Measurements from ENCODE around the gene ATP8B3. TPM values are rescaled to one million over a fixed set of nuclear protein-coding genes. Genes with fewer than 3 reads are reported as not detected.

The ATP8B3 gene
- total and polyA plus RNA-seq, 9 of the 15 experiments (the other 6 are each of a cell fraction or from before 2014, with no cell fraction given), result 1.2 to 12.3 (median 3.8) TPM

GRCh38 chr19:1853295-1854038 is 41.4 kb upstream of the ATP8B3 start (continued):
- TF ChIP-seq TFE3 (CRISPR knock-in tag; IDR thresholded peaks at IDR 0.05) (peak; percentile 100), NFE2 (IDR thresholded peaks at IDR 0.05; ENCODE audit: low read depth) (no peak), FOS (IDR thresholded peaks at IDR 0.05; ENCODE audit: extremely low read depth, insufficient read length) (no peak), SFPQ (IDR thresholded peaks at IDR 0.05; ENCODE audit: low read depth, low read length) (no peak), RERE (CRISPR knock-in tag; IDR thresholded peaks at IDR 0.05; ENCODE audit: borderline replicate concordance) (no peak), MBD2 (IDR thresholded peaks at IDR 0.05; ENCODE audit: borderline replicate concordance, low read depth) (0 out of 2 replicates have a peak, but pooled peaks have one; percentile 12), ZFPM2 (CRISPR knock-in tag; IDR thresholded peaks at IDR 0.05) (peak; percentile 65; the same call in 1 of the 2 replicates), ZNF395 (CRISPR knock-in tag; IDR thresholded peaks at IDR 0.05) (no peak), NFXL1 (CRISPR knock-in tag; IDR thresholded peaks at IDR 0.05) (no peak), BDP1 (IDR thresholded peaks at IDR 0.05; ENCODE audit: insufficient read depth, insufficient read length) (no peak)
- TF ChIP-seq, protein P1, sequence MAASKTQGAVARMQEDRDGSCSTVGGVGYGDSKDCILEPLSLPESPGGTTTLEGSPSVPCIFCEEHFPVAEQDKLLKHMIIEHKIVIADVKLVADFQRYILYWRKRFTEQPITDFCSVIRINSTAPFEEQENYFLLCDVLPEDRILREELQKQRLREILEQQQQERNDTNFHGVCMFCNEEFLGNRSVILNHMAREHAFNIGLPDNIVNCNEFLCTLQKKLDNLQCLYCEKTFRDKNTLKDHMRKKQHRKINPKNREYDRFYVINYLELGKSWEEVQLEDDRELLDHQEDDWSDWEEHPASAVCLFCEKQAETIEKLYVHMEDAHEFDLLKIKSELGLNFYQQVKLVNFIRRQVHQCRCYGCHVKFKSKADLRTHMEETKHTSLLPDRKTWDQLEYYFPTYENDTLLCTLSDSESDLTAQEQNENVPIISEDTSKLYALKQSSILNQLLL (CRISPR knock-in tag; IDR thresholded peaks at IDR 0.05; ENCODE audit: borderline replicate concordance), result no peak
